ENCODE results near the gene RFX3. TPM values are rescaled to one million over a fixed set of nuclear protein-coding genes. Genes with fewer than 3 reads are reported as not detected.

The RFX3 gene
- total and polyA plus RNA-seq, 2 of the 13 experiments (the other 11 are each of a cell fraction or from before 2014, with no cell fraction given) = 2.7 to 5.3 TPM

DNA sequence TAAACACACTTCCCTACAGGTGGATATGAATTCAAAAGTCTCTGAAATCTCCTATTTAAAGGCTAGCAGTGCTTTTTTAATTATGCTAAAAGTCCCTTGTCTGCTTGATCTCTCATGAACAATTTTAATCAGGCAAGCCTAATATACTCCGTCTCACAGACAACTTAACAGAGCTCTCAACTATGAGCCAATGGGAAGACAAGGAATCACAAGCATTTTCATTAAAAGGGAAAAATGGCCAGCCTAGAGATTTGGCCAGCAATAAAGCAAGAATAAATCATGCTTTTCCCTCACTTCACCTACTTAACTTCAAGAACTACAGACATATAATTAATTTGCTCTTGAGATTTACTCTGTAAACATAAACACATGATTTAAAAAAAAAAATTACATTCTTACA, 78.0 kb downstream of the RFX3 start:
- no peak for ATAC-seq
- POLR2A ChIA-PET = no interaction called here
- FAIRE-seq = no peak
- H3K9ac ChIP-seq (ENCODE audit: insufficient read depth, low read depth, low read length) = no peak overlapping the region
- no peaks in the 10 kb centered on the region for H3K9me3 ChIP-seq (ENCODE audit: low read length)
- CTCF ChIA-PET (ENCODE audit: low intra/inter-chr PET ratio, low total read pairs) = no interaction called here
- no peaks in the 10 kb centered on the region for H4K20me1 ChIP-seq (ENCODE audit: insufficient read depth, low read length)
- H3K27ac ChIP-seq (ENCODE audit: extremely low read length, insufficient read depth, low read length) = no peak overlapping the region
- TF ChIP-seq POLR2AphosphoS2 (IDR thresholded peaks at IDR 0.05; ENCODE audit: low read depth, low read length) = no peak
- no peak for TF ChIP-seq ZNF674 (CRISPR knock-in tag; IDR thresholded peaks at IDR 0.05; ENCODE audit: low read depth)
- no peak for TF ChIP-seq EHMT2 (IDR thresholded peaks at IDR 0.05; ENCODE audit: borderline replicate concordance, low read depth, low read length)
- TF ChIP-seq, protein P1, sequence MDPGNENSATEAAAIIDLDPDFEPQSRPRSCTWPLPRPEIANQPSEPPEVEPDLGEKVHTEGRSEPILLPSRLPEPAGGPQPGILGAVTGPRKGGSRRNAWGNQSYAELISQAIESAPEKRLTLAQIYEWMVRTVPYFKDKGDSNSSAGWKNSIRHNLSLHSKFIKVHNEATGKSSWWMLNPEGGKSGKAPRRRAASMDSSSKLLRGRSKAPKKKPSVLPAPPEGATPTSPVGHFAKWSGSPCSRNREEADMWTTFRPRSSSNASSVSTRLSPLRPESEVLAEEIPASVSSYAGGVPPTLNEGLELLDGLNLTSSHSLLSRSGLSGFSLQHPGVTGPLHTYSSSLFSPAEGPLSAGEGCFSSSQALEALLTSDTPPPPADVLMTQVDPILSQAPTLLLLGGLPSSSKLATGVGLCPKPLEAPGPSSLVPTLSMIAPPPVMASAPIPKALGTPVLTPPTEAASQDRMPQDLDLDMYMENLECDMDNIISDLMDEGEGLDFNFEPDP (CRISPR knock-in tag; conservative IDR thresholded peaks at IDR 0.05) = no peak
- TF ChIP-seq ZNF550 (CRISPR knock-in tag; IDR thresholded peaks at IDR 0.05; ENCODE audit: borderline replicate concordance) = no peak
- no peak for TF ChIP-seq TRIM24 (CRISPR knock-in tag; IDR thresholded peaks at IDR 0.05)
- no peak for TF ChIP-seq TAF1 (CRISPR knock-in tag; IDR thresholded peaks at IDR 0.05)
- no peak for TF ChIP-seq ISX (CRISPR knock-in tag; conservative IDR thresholded peaks at IDR 0.05)
- TF ChIP-seq, protein P2, sequence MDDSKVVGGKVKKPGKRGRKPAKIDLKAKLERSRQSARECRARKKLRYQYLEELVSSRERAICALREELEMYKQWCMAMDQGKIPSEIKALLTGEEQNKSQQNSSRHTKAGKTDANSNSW (CRISPR knock-in tag; IDR thresholded peaks at IDR 0.05; ENCODE audit: borderline replicate concordance) = no peak
- TF ChIP-seq ZNF138 (CRISPR knock-in tag; IDR thresholded peaks at IDR 0.05; ENCODE audit: low read depth) = no peak
- no peaks in the 10 kb centered on the region for H3K4me1 ChIP-seq (ENCODE audit: insufficient read depth, low read length)
- H3K27me3 ChIP-seq (ENCODE audit: control insufficient read depth in 1 of 2, insufficient read depth in 2 of 2, low read length in 2 of 2) = no peaks in the 10 kb centered on the region
- in situ Hi-C loops (cut with HindIII; ENCODE audit: extremely low pct_ligation_motif_present, low pct_unique_long_range_greater_than_20kb) (loop anchor here (25.0 kb wide), 1 partner anchor 585 kb away; no protein-coding TSS in a partner anchor), intact Hi-C loops (cut with micrococcal nuclease; ENCODE audit: unreplicated experiment) (no loop called here)
- DNase-seq (ENCODE audit: low spot score) = no peak
- WGBS (ENCODE audit: low lambda C conversion rate) = 96% methylated on average over 1 of the region's 1 CpG
- no peaks in the 10 kb centered on the region for H3K36me3 ChIP-seq (replicated peaks in 1 of 2; ENCODE audit: control insufficient read depth in 1 of 2, insufficient read depth in 2 of 2, low read length in 2 of 2)
- BruUV-seq (replicated peaks) = no TSS peak
- no peak overlapping the region for H3K4me2 ChIP-seq (ENCODE audit: low read depth, low read length)
- H3K4me3 ChIP-seq (replicated peaks in 1 of 3; ENCODE audit: insufficient read depth in 1 of 3, low read depth in 2 of 3, low read length in 3 of 3) = no peak overlapping the region
- H3K79me2 ChIP-seq (ENCODE audit: insufficient read depth, low read length) = no peaks in the 10 kb centered on the region
- no peak overlapping the region for H2AFZ ChIP-seq (ENCODE audit: low read length)

All from HepG2 (cell line).